ENCODE data around the gene DHRS12.
A peak's percentile ranks its signal among the peaks of the same experiment; 100 is the strongest.

DHRS12 gene

DNA sequence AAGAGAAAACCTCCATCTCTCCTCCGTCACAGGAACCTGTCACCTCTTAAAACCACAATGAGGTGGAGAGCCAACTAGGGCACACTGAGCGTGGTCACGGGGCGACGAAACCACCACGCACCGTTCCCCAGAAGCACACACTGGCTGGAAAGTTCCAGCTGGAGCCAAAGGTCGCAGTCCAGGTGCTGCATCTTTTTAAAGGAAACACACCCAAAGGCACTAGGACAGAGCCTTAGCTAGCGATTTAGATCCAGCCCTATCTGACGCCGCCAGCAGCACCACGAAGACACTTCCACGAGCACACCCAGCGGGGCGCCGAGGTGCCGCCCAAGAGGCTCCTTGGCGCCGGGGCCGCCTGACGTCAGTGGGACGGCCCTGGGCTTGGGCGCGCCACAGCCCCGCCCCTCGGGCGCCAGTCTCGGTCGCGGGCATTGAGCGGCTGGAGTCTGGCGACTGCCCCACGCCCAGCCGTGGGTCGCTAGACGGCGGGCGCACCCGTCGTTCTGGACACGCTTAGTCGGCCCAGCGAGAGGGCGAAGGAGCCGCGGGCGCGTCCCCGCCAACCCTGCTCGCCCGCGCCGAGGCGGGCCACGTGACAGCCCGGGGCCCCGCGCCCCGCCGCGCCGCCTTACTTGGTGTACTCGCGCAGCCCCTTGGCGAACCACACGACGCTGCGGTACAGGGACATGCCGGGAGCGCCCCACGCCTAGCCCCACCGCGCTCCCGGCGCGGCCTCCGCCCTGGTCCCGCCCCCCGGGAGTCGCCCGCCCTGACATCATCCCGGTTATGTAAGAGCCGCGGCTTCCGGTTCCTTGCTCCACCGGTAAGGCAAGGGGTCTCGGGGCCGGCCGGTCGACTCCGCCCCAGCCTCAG lies at the start of gene DHRS12:
TSS of gene DHRS12 (minus strand) at position 742 of the 873 bp plus-strand sequence. CDS start 4,504 bp downstream, outside the sequence.
- DNase-seq = peak; percentile 26

DNA sequence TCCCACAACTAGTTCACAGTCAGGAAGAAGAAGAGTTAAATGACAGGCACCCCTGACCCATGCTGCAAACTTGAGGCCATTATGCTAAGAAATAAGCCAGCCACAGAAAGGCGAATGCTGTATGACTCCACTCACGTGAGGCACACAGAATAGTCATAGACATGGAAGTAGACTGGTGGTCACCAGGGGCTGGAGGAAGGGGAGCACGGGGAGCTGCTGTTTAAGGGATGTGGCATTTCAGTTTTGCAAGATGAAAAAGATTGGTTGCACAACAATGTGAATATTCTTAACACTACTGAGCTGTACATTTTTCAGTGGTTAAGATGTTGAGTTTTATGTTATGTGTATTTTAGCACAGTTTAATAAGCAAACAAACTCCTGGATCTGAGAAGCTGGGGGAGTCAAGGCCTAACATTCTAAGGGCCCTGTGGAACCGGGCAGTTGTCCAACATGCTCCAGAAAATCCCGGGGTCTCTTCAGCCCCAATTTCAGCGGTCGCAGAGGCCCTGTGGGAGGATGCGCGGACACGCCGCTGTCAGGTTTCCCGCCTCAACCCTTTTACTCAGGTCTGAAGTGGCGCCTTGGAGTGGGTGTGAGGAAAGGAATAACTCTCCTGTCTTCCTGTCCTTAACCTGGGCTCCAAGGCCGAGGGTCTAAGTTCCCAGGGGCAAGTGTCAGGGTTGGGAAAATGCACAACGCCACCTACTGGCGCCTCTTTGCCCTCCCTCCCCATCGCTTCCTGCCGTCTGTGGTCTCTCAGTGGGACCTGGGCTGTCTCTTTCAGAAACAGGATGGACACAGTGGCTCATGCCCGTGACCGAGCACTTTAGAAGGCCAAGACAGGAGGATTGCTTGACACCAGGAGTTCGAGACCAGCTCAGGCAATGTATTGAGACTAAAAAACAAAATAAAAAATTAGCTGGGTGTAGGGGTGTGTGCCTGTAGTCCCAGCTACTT lies 45.5 kb upstream of the DHRS12 start:
- no peak for DNase-seq

DNA sequence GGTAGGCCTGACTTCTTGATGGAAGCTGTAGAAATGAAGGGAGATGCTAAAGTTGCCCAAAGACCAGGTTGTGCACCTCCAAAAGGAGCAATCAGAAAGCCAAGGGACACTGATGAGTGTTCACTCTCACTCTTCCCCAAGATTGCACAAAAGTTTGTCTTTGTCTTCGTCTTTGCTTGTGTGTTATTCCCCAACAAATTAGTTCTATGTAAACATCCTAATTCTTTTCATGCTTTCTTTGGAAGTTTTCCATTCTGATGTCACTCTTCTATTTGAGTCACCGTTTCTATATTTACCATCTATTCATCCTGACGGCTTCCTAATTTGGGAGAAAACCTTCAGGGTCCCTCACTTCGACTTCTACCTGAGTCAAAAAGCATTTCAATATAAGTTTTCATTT lies 44.7 kb upstream of the DHRS12 start:
- peak; percentile 29 for DNase-seq

- no peak for DNase-seq
Observed at GRCh38 chr13:51846756-51847155, 42.8 kb upstream of the DHRS12 start.

GRCh38 chr13:51845574-51846318 lies 41.8 kb upstream of the DHRS12 start:
- DNase-seq = no peak

DNA sequence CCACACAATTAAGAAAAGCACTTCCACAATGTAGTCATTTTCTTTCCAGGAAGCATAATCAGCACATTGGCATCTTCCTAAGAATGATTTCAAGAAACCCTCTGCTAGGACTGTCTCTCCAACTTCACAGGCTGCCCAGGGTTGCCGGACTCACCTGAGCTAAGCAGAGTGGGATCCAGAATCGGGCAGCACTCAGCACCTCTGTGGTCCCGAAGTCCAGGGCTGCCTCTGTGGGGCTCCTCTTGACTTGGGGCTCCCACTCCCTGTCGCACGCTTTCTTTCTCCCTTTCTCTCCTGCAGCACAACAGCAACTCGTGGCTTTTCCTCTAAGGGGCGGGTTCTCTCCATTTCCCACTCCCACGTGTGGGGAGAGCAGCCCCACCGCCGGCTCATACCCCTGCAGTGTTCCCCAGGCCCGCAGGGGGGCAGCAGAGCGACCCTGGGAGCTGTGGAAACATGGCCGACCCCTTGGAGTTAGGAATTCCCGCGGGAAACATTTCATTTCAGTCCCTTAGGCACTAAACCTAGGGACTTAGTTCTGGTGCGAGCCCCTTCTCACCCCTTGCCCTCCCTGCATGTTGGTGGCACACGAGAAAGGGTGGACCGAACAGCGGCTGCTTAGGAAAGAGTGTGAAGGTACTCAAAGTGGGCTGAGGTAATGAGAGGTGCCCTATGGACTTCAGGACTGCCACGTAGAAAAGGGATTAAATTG lies 41.1 kb upstream of the DHRS12 start, which contains the start of gene TMEM272:
TSS of gene TMEM272 (minus strand) at position 316 of the 712 bp plus-strand sequence. CDS start 6,647 bp downstream, outside the sequence.
- peak; percentile 31 for DNase-seq

DNA sequence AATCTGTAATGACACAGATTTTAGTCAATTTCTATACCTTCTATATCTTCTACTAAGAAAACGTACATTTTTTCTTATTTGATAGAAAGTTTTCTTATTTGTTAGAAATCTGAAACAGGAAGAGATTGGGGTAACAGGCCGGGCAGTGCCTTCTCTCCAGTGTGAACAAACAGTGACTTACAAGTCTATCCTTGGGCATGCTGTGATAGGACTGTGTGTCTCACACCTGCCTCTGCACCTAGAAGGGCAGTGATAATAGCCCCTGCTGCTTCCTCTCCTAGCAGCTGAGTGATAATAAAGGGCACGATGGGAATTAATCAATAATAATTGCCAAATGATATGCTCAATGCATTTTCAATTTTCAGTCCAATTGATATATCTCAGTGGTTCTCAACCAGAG lies 39.6 kb upstream of the DHRS12 start:
- DNase-seq = no peak

DNA sequence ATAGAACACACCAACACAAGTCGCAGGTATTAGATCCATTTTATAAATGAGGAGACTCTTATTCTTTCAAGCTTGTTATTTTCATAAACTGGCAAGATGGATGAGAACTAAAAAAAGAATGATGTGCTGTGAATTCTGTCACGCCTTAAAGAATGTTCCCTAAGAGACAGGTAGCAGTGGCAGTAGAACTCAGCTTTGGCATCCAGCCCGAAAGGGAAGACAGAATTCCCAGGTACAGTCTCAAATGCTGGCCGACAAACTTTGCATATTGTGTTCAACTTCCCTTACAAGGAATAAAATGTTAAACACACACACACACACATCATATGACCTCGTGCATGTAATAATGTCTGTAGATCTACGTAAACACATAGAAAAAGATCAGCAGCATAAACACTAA lies 37.8 kb upstream of the DHRS12 start:
- DNase-seq = no peak

DNA sequence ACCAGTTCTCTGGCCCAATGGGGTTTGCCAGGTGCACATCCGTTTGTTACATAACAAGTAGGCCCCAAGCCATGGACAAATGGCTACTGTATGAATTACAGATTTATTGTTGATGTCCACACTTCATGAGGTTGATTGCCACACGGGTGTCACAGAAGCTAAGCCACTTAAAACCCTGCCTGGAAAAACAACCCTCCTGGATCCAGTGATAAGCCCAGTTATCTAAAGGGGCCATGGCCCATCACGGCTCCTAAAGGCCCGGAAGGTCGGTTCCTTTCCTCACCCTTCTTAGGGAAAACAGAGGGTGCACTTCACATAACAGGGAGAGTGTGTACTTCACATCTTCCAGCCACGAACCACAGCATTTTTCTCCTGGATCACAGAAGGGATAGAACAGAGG lies 37.0 kb upstream of the DHRS12 start:
- DNase-seq = no peak

DNA sequence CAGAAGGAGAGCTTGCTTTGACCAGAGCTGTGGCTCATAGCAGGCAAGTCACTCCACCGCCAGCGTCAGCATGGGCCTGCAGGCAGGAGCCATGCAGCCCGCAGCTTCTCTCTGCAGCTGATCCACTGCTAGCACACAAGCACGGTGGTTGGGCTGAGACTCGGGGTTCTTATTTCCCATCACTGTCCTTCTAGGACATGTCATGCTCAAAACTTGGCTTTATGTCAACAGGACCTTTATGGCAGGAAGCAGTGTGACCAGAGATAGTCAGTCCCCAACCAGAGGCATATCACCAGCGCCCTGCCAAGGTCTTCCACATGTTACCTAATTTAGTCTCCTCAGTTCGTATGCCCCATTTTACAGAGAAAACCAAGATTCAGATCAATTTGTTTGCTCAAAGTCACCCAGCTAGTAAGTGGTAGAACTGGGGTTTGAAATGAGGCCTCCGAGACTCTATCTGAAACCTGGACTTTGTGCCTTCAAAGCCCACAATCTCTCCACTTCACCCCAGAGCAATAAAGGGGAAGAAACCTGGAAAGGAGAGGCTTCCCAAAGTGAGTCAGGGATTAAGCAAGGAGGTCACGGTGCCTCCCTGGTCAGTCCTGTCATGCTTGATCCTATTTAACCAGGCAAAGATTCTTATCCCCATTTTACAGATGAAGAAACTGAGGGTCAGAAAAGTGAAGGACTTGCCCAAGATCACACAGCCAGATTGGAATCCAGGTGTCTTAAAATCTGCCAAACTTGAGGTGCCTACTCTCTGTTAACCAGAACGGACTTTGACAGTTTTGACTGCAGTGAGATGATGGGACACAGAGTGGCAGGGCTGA lies 36.0 kb upstream of the DHRS12 start:
- no peak for DNase-seq

DNA sequence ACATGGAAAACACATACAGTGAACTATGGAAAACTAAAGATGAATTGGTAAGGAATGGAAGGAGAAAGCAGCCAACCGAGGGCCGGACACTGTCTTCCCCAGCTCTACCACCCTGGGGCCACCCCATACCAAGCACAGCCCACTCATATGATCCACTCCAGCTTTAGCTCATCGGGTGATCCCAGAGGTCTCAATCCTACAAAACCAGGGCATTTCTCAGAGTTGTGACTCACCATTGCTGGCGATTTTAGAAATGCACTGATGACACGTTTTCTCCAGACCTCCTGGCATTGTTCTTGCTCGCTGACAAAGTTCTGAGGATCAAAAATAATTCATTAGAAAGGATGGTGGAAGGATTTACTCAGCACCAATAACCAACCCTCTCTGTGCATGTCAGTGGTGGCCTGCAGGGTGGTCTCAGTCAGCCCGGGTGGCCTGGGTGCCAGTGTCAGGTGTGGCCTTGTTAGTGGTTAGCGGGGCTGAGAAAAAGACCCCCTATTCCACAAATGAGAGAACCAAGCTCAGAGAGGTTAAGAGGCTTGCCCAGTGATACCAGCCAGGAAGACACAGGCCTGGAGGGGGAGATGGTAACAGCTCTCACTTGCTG lies 34.4 kb upstream of the DHRS12 start:
- DNase-seq = peak; percentile 12

- no peak for DNase-seq
Observed at GRCh38 chr13:51837016-51837415, 33.1 kb upstream of the DHRS12 start.

DNA sequence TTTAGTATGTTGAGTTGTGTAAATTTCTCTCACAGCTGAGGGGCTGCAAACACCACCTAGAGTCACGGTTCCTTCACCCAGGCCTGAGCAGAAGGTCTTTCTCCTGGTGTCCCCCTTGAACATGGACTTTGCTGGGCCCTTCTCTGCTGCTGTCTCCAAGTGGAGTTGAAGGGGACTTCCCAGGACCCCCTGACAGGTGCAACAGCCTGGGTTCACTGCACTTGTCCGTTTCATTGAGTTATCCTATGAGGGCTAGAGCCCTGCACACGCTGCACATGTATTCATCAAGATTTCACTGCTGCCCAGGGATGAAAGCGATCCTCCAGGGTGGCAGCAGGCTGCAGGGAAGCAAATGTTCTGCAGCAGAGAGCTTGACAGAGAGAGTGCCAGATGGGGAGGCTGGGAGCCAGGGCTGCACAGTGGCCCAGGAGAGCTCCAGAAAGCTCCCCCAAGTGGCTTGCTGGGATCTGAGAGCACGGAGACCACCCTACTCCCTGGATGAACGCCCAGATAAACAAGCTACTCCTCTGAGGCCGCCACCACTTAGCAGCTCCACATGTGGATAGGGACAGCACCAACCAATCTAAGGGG lies 30.7 kb upstream of the DHRS12 start:
- no peak for DNase-seq

DNA sequence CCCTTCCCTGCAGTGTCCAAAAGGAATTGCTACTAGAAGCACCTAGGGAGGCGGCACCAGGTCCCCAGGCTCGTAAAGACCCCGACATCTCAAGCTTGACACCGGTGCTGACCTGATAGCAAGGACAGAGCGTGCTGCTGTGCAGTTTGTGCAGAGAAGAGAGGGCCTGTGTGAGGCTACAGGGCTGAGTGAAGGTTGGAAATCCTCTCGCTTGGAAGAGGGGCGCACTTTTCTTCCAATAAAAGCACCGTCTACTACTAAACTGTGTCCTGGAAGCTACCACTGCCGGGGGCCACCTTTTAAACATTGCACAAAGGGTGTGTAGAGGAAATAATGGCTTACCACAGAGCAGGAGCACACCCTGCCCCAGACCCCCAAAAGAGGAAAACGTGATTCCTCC lies 30.0 kb upstream of the DHRS12 start:
- no peak for DNase-seq

DNA sequence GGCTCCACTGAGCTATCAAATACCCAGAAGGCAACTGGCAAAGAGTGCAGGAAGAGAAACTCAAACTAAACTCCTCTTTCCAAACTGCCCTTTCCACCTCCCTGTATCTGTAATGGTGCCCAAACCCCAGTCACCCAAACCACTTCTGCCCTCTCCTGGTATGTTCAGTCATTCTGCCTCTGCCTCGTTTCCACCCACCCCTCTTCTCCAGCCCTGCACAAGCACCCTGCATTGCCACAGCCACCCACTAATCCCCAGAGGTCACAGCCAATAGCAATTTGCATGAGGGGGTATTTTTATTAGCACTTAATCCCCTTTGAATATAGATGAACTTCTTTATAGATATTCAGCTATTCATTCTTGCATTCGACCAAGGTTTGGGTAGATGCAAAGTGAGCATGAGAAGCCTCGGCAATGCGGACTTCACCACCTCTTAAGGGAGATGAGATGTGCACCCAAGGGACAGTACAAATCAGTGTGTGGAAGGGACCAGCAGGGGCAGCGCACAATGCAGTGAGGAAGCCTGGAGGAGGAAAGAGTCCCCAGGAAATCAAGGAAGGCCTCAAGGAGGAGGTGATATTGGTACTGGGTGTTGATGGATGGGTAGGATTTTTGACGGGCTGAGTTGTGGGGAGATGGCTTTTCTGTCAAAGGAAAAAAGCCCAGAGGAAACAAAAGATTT lies 28.6 kb upstream of the DHRS12 start:
- DNase-seq = no peak

DNA sequence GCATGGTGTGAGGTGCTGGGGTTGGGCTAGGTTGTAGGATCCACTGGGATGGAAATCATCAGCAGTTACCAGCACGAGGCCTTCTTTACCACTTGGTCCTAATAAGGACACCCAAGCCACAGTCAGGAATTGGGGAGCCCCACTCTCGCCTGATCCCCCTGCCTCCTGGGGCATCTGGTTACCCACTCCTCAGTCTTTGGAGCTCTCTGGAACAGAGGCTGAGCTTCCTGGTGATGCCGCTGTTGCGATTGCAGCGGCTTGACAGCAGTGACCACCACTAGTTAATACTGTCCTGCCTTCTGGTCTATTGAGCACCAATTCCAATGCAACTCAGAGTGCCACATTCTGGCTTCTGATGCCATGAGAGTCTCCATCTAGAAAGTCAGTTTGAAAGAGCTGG lies 27.6 kb upstream of the DHRS12 start:
- no peak for DNase-seq

GRCh38 chr13:51829568-51829899 lies 25.6 kb upstream of the DHRS12 start:
- no peak for DNase-seq

GRCh38 chr13:51828730-51829567 lies 25.0 kb upstream of the DHRS12 start:
- no peak for DNase-seq

DNA sequence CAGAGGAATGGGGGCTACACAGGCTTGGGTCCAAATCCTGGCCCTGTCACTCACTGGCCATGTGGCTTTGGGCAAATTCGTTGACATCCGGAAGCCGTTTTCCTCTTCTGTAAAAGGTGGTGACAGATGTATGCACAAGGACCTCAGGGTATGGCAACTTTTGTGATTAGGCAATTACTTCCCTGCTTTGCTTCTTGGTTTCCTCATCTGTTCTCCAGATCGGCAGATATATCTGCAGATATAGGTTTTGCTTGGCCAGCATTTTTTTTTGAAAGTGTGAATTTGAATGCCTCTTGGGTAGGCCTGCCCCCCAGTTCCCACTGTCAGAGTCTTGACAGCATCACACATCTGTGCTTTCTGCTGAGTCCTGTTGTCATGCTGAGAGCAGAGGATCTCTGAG lies 23.3 kb upstream of the DHRS12 start:
- no peak for DNase-seq

Measured in kidney glomerular epithelial cell (primary cell).